ENCODE data around the gene RGMA.

Gene RGMA

GRCh38 chr15:93088981-93089726 is at the start of gene RGMA:
TSS of gene RGMA (minus strand) at chr15:93089211. CDS start at chr15:93088932, 279 bp downstream.
- no peak for DNase-seq (ENCODE audit: low spot score)

GRCh38 chr15:93136606-93137005 is 47.6 kb upstream of the RGMA start:
- no peak for DNase-seq (ENCODE audit: low spot score)

- no peak for DNase-seq (ENCODE audit: low spot score)
Measured at GRCh38 chr15:93135997-93136397, 47.0 kb upstream of the RGMA start.

GRCh38 chr15:93135459-93135858 is 46.4 kb upstream of the RGMA start:
- DNase-seq (ENCODE audit: low spot score), result no peak

GRCh38 chr15:93131485-93132095 is 42.6 kb upstream of the RGMA start:
- DNase-seq (ENCODE audit: low spot score), result no peak

- DNase-seq (ENCODE audit: low spot score), result no peak
Measured at GRCh38 chr15:93129702-93130488, 40.9 kb upstream of the RGMA start.

- no peak for DNase-seq (ENCODE audit: low spot score)
Measured at GRCh38 chr15:93127286-93127685, 38.3 kb upstream of the RGMA start.

GRCh38 chr15:93126599-93126998 is 37.6 kb upstream of the RGMA start:
- DNase-seq (ENCODE audit: low spot score), result no peak

- no peak for DNase-seq (ENCODE audit: low spot score)
Measured at GRCh38 chr15:93126148-93126547, 37.1 kb upstream of the RGMA start.

- no peak for DNase-seq (ENCODE audit: low spot score)
Measured at GRCh38 chr15:93124126-93124525, 35.1 kb upstream of the RGMA start.

- DNase-seq (ENCODE audit: low spot score), result no peak
Measured at GRCh38 chr15:93121973-93122910, 33.2 kb upstream of the RGMA start.

GRCh38 chr15:93121107-93121506 is 32.1 kb upstream of the RGMA start:
- DNase-seq (ENCODE audit: low spot score), result no peak

GRCh38 chr15:93118904-93119303 is 29.9 kb upstream of the RGMA start:
- no peak for DNase-seq (ENCODE audit: low spot score)

- no peak for DNase-seq (ENCODE audit: low spot score)
Measured at GRCh38 chr15:93111451-93111850, 22.4 kb upstream of the RGMA start.

GRCh38 chr15:93110502-93111040 is 21.6 kb upstream of the RGMA start:
- DNase-seq (ENCODE audit: low spot score), result no peak

GRCh38 chr15:93109336-93110102 is 20.5 kb upstream of the RGMA start:
- no peak for DNase-seq (ENCODE audit: low spot score)

- DNase-seq (ENCODE audit: low spot score), result no peak
Measured at GRCh38 chr15:93107646-93108045, 18.6 kb upstream of the RGMA start.

GRCh38 chr15:93105485-93105884 is 16.5 kb upstream of the RGMA start:
- no peak for DNase-seq (ENCODE audit: low spot score)

- DNase-seq (ENCODE audit: low spot score), result no peak
Measured at GRCh38 chr15:93103823-93104222, 14.8 kb upstream of the RGMA start.

- no peak for DNase-seq (ENCODE audit: low spot score)
Measured at GRCh38 chr15:93102211-93102610, 13.2 kb upstream of the RGMA start.

- DNase-seq (ENCODE audit: low spot score), result no peak
Measured at GRCh38 chr15:93093765-93094164, 4.8 kb upstream of the RGMA start.
